Body of pancreas (tissue), 4 donors: Measurements from ENCODE around the gene XPO1. TPM values are rescaled to one million over a fixed set of nuclear protein-coding genes. Genes with fewer than 3 reads are reported as not detected.

Experiments used
- ATAC-seq: fragments of 150-250 bp; one replicate; pipeline ENCODE4 v1.9.1; 2016
- DNase-seq, 4 donors: peaks; one replicate each; pipeline ENCODE4 v3.0.0-alpha.2; 2019
- H3K27ac ChIP-seq, 4 donors: fragments of 200-600 bp; sonication (generic); 1 replicate in 3 of 4; 2 replicates in 1 of 4; pipeline versions ENCODE4 v1.5.1 to v1.6.1; 2016 to 2019; ENCODE audit warnings: mild to moderate bottlenecking in 1 of 4, mixed read lengths in 1 of 4, moderate library complexity in 1 of 4
- H3K27me3 ChIP-seq, 2 donors: fragments of 200-600 bp; sonication (generic); one replicate each; pipeline ENCODE4 v1.6.0; 2016; ENCODE audit warnings: mild to moderate bottlenecking in 1 of 2
- H3K36me3 ChIP-seq, 2 donors: fragments of 200-600 bp; sonication (generic); replicated peaks in 1 of 2; 2 replicates each; pipeline ENCODE4 v1.5.1; 2016; ENCODE audit warnings: low read depth in 2 of 2; ENCODE audit not compliant: insufficient read depth in 1 of 2
- H3K4me1 ChIP-seq: fragments of 200-600 bp; sonication (generic); one replicate; pipeline ENCODE4 v1.6.0; 2016
- H3K4me3 ChIP-seq, 2 donors: fragments of 200-600 bp; sonication (generic); 1 replicate in 1 of 2; 2 replicates in 1 of 2; pipeline ENCODE4 v1.5.1; 2016 to 2019
- H3K9me3 ChIP-seq, 3 donors: fragments of 200-600 bp; sonication (generic); 1 replicate in 2 of 3; 2 replicates in 1 of 3; pipeline ENCODE4 v1.5.1; 2016
- POLR2A ChIP-seq, 3 donors: fragments of 450-650 bp; IDR thresholded peaks; one replicate each; pipeline ENCODE4 v1.6.1; 2016; ENCODE audit warnings: antibody characterized with exemption in 3 of 3, mild to moderate bottlenecking in 2 of 3
- WGBS, 2 donors: methylation state at CpG; one replicate each; pipeline ENCODE4 v1.1.5; 2017; 5-methylcytosine and 5-hydroxymethylcytosine counted together
- intact Hi-C: fragments of 100-400 bp; cut with DNase I; formaldehyde crosslinking; loops from one replicate; pipeline ENCODE4 v1.15.1; 2023
- total RNA-seq, 2 donors: library from RNA; depleted of rRNA; stranded (reverse); fragments of >200 nt; gene quantifications; one replicate each; pipeline ENCODE4 v1.1.0, GENCODE V29; 2016
- TF ChIP-seq, protein P1 (sequence below), 7 experiments: fragments of 450-650 bp in 4 of 7; fragments of 200-600 bp in 3 of 7; sonication (generic) in 3 of 7; IDR thresholded peaks; one replicate each; pipeline ENCODE4 v1.5.1; 2016 to 2019; ENCODE audit warnings: antibody characterized with exemption in 7 of 7

Gene XPO1
- total RNA-seq, 2 donors from 2014 or later = 55.7 to 70.0 TPM

DNA sequence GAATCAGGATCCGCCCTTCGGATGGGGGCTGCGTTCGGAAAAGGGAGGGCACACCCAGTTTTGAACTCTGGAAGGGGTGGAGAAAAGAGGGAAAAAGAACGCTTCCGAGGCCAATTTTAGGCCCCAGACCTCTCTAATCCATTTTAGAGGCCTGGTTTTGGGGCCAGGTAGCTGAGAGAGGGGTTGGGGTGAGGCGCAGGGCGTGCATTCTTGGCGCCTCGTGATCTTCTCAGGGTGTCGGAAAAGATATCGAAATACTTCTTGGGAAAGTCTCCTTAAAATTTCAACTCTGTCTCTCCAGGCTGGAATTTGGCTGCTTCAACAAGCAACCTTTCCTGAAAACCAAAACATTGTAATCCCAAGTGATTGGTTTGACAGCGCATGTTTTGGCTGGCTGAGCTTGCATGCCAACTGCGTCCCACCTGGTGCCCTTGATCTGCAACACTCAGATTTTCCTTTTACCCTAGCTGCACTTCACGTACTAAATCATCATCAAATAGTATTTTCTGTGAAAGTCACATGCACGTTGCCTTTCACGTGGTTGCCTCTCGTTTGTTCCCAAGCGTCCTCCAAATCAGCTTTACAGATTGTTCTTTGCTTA lies 864 bp upstream of the XPO1 start:
- peak overlapping the region; percentile 32 to 77 for H3K4me3 ChIP-seq
- no peaks in the 10 kb centered on the region for H3K36me3 ChIP-seq
- no peaks in the 10 kb centered on the region for H3K27me3 ChIP-seq
- peaks cover 23% of the 10 kb centered on the region for H3K4me1 ChIP-seq
- H3K9me3 ChIP-seq = no peaks in the 10 kb centered on the region
- peak overlapping the region; percentile 95 to 98 (median 97) for H3K27ac ChIP-seq
- ATAC-seq (peak; percentile 1), DNase-seq (peak; percentile 30 to 62 (median 42))
- WGBS, 2 donors = 1 to 2% methylated on average over 17 to 19 of the region's 19 CpGs
- TF ChIP-seq, protein P1, sequence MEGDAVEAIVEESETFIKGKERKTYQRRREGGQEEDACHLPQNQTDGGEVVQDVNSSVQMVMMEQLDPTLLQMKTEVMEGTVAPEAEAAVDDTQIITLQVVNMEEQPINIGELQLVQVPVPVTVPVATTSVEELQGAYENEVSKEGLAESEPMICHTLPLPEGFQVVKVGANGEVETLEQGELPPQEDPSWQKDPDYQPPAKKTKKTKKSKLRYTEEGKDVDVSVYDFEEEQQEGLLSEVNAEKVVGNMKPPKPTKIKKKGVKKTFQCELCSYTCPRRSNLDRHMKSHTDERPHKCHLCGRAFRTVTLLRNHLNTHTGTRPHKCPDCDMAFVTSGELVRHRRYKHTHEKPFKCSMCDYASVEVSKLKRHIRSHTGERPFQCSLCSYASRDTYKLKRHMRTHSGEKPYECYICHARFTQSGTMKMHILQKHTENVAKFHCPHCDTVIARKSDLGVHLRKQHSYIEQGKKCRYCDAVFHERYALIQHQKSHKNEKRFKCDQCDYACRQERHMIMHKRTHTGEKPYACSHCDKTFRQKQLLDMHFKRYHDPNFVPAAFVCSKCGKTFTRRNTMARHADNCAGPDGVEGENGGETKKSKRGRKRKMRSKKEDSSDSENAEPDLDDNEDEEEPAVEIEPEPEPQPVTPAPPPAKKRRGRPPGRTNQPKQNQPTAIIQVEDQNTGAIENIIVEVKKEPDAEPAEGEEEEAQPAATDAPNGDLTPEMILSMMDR (IDR thresholded peaks at IDR 0.05) = no peak
- peak in 1 of 3 donors; percentile 15 for TF ChIP-seq POLR2A (IDR thresholded peaks at IDR 0.05)
- intact Hi-C loops = no loop called here

DNA sequence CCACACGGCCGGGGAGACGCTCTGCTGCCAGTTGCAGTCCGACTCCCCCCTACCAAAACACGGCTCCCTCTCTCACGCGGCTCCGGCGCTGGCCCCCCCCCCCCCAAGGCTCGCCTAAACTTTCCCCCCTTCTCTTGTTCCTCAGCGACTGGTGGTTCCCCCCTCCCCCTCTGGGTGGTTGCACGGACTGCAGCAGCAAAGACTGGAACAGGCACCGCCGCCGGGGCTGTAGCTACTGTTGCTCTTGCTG lies 281 bp downstream of the XPO1 start:
- Histone ChIP-seq H3K27ac (peak overlapping the region; percentile 95 to 98 (median 97)), H3K4me3 (peak overlapping the region; percentile 77 to 85), H3K4me1 (peaks cover 31% of the 10 kb centered on the region), H3K27me3 (no peaks in the 10 kb centered on the region), H3K36me3 (no peaks in the 10 kb centered on the region), H3K9me3 (no peaks in the 10 kb centered on the region)
- intact Hi-C loops = no loop called here
- whole genome bisulfite sequencing, 2 donors = 0% methylated on average over 8 to 13 of the region's 15 CpGs
- DNase-seq = no peak
- no peak for ATAC-seq
- TF ChIP-seq, protein P1 (IDR thresholded peaks at IDR 0.05) = no peak
- TF ChIP-seq POLR2A (IDR thresholded peaks at IDR 0.05) = no peak

DNA sequence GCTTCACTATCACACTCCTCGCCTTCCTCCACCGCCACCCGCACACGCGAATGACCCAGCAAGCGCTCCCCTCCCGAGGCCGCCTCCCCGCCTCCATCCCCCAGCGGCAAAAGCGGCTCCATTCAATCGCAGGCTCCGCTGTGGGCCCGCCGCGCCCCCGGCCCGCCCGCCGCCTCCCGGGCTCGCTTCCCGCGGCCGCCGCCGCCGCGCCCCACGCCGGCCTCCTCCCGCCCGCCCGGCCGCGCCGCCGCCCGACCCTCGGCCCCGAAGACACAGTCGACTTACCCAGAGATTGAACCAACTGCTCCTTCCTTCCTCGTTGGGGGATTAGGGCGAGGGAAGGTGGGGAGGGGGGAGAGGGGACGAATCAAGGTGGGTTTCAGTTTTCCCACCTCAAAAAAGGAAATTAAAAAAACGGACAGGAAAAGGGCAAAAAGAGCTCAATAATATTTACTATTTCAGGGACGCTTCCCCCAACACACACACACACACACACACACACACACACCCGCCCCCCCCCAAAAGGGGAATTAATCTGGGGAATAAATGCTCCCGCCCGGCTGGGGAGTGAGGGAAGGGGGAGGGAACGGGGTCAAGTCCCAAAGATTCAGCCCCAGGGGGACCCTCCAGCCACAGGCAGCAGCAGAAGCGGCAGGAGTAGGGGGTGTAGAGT lies 743 bp downstream of the XPO1 start:
- ATAC-seq = peak; percentile 0
- 0% methylated on average over 12 to 33 of the region's 52 CpGs for WGBS, 2 donors
- intact Hi-C loops = no loop called here

DNA sequence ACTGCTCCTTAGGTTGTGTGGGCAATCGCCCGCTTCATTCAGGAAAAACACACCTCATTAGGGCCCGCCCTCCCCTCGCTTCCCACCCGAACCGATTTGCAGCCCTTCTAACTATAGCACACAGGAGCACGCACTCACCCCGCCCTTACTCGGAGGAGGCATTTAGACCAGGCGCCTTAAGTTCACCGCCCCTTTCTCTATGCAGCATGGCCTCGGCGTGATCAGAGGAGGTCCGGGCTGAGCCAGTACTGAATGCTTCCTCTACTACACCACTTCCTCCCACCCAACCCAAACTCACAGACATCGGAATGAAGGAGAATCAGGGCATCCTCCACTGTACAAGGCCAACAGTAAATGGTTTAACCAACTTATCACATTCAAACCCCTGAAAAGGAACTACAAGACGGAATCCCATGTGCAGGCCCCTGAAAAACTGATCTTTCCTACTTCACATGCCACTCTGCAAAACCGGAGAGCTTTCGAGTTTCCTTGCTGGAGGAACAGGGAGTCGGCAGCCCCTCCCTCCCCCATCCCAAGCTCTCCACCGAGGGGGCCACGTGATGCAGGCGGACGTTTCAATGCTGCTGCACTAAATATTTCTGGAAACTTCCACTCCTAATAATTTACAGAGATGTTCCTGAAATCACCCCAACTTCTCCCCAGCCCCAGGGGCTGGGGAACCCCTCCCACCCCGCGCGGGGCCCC lies 1.4 kb downstream of the XPO1 start:
- intact Hi-C loops = no loop called here
- Histone ChIP-seq H3K27ac (peak overlapping the region; percentile 95 to 98 (median 97)), H3K9me3 (no peaks in the 10 kb centered on the region)

More for the DNA sequence above, 743 bp downstream of the XPO1 start:
- TF ChIP-seq, protein P1 (IDR thresholded peaks at IDR 0.05) = no peak
- no peak for TF ChIP-seq POLR2A (IDR thresholded peaks at IDR 0.05)
- no peaks in the 10 kb centered on the region for H3K27me3 ChIP-seq
- peaks cover 31% of the 10 kb centered on the region for H3K4me1 ChIP-seq
- H3K4me3 ChIP-seq = peak overlapping the region; percentile 77 to 85
- H3K36me3 ChIP-seq = no peaks in the 10 kb centered on the region
- DNase-seq = peak; percentile 30 to 51 (median 46)
- H3K27ac ChIP-seq = peak overlapping the region; percentile 95 to 98 (median 97)
- H3K9me3 ChIP-seq = no peaks in the 10 kb centered on the region

More for the DNA sequence above, 1.4 kb downstream of the XPO1 start:
- TF ChIP-seq, protein P1 (IDR thresholded peaks at IDR 0.05) = no peak
- TF ChIP-seq POLR2A (IDR thresholded peaks at IDR 0.05) = peak; percentile 35 to 86 (median 77)
- 0% methylated on average over 23 of the region's 26 CpGs for WGBS, 2 donors
- peak; percentile 79 to 91 (median 84) for DNase-seq
- no peaks in the 10 kb centered on the region for H3K36me3 ChIP-seq
- peaks cover 31% of the 10 kb centered on the region for H3K4me1 ChIP-seq
- peak overlapping the region; percentile 37 to 72 for H3K4me3 ChIP-seq
- ATAC-seq = peak; percentile 33
- no peaks in the 10 kb centered on the region for H3K27me3 ChIP-seq
